ENCODE measurements around the gene DMWD.
"Not testable (repeated sequence)": the region's sequence is repeated elsewhere in the genome, so short reads cannot be mapped to it uniquely, and the experiment has no call there.

The DMWD gene

DNA sequence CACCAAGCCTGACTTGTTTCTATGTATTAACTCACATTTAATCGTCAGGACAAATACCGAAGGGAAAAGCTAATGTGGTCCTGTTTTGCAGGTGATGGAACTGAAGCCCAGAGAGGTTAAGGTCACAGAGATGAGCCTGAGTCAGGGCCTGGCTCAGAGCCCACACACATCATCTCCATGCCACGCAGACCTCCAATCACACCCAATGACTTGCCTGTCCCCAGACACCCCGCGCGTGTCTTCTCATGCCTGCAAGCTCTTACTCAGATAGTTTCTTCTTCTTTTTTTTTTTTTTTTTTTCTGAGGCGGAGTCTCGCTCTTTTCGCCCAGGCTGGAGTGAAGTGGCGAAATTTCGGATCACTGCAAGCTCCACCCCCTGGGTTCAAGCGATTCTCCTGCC is 40.0 kb downstream of the DMWD start:
- in situ Hi-C loops (cut with MboI; ENCODE audit: low sequenced_read_pairs), result no loop called here

GRCh38 chr19:45751483-45751882 is 41.2 kb downstream of the DMWD start:
- in situ Hi-C loops (cut with MboI; ENCODE audit: low sequenced_read_pairs), result not testable (repeated sequence)

- in situ Hi-C loops (cut with MboI; ENCODE audit: low sequenced_read_pairs), result no loop called here
Observed at GRCh38 chr19:45747513-45747912, 45.1 kb downstream of the DMWD start.

GRCh38 chr19:45746866-45747265 is 45.8 kb downstream of the DMWD start:
- in situ Hi-C loops (cut with MboI; ENCODE audit: low sequenced_read_pairs), result no loop called here

DNA sequence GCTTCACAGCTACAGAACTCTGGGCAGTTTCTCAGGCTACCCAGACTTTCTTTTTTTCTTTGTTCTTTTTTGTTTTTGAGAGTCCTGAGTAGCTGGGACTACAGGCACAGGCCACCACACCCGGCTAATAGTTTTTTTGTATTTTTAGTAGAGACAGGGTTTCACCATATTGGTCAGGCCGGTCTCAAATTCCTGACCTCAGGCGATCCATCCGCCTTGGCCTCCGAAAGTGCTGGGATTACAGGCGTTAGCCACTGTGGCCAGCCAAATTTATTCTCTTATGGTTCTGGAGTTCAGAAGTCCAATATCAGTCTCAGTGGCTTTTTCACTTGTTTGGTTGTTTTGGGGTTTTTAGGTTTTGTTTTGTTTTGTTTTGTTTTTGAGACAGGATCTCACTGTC is 47.0 kb downstream of the DMWD start:
- in situ Hi-C loops (cut with MboI; ENCODE audit: low sequenced_read_pairs), result no loop called here

DNA sequence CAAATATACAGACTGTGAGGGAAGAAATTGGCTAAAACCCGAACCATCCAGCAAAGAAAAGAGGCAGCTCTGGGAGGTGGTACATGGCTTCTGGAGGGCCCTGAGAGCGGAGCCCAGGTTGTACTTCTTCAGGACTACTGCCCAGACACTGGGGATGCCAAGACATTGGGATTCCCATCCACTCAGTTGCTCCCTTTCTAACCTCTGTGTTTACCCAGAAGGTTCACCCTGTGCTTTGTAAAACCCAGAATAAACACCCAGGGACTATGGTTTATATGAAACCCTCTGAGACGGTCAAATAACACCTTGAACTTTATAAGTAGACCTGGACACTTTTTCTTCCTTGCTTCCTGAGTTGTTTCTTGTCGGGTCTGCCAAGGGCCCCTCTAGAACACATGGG is 49.7 kb downstream of the DMWD start:
- in situ Hi-C loops (cut with MboI; ENCODE audit: low sequenced_read_pairs), result no loop called here

DNA sequence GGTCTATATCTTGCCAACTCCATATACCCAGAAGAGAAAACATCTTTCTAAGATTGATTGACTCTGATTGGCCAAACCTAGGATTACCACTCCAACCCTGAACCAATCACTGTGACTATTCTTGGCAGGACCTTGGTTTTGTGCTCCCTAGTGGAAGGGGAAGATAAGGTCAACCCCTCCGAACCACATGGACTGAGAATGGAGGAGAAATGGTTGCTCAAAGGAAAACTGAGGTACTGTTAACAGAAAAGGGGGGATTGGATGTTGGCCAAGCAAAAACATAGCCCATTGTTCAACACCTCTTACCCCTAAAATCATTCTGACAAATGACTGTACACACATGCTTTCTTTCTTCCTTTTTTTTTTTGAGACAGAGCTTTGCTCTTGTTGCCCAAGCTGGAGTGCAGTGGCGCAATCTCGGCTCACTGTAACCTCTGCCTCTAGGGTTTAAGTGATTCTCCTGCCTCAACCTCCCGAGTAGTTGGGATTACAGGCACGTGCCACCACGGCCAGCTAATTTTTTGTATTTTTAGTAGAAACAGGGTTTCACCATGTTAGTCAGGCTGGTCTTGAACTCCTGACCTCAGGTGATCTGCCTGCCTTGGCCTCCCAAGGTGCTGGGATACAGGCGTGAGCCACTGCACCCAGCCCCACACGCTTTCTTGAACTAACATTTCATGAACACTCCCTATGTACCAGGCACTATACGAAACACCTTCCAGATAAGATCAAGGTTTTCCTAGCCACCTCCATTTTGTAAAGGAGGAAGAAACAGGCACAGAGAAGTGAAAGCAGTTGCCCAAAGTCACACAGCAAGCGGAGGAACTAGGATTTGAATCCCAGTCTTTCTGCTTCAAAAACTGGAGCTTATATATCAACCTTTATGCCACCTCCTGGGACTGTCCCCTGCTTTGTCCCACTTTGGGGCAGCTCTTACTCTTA is 52.9 kb downstream of the DMWD start:
- in situ Hi-C loops (cut with MboI; ENCODE audit: low sequenced_read_pairs), result no loop called here

- in situ Hi-C loops (cut with MboI; ENCODE audit: low sequenced_read_pairs), result no loop called here
Observed at GRCh38 chr19:45733160-45733810, 59.4 kb downstream of the DMWD start, which contains the start of gene MEIOSIN. Gene MEIOSIN, plus strand, starts transcription at chr19:45733439. Its CDS starts 1,938 bp downstream, at chr19:45735377.
